BLaER1 (cell line): Measurements from ENCODE around the gene ST7.
"Not testable (repeated sequence)": the region's sequence is repeated elsewhere in the genome, so short reads cannot be mapped to it uniquely, and the experiment has no call there.

Experiments used
- H3K27ac ChIP-seq: shearing (Covaris generic); formaldehyde crosslinking; 2 replicates; pipeline ENCODE4 v1.8.1; 2022
- H3K27me3 ChIP-seq: shearing (Covaris generic); formaldehyde crosslinking; 2 replicates; pipeline ENCODE4 v1.8.1; 2022
- H3K36me3 ChIP-seq: shearing (Covaris generic); formaldehyde crosslinking; 2 replicates; pipeline ENCODE4 v1.8.1; 2022
- H3K4me1 ChIP-seq: shearing (Covaris generic); formaldehyde crosslinking; 2 replicates; pipeline ENCODE4 v1.8.1; 2022
- H3K4me2 ChIP-seq: shearing (Covaris generic); formaldehyde crosslinking; 2 replicates; pipeline ENCODE4 v1.8.1; 2022
- H3K4me3 ChIP-seq: shearing (Covaris generic); formaldehyde crosslinking; 2 replicates; pipeline ENCODE4 v1.8.1; 2022
- H3K9ac ChIP-seq: shearing (Covaris generic); formaldehyde crosslinking; 2 replicates; pipeline ENCODE4 v1.8.1; 2022
- H3K9me3 ChIP-seq: shearing (Covaris generic); formaldehyde crosslinking; 2 replicates; pipeline ENCODE4 v1.8.1; 2022
- H4K20me1 ChIP-seq: shearing (Covaris generic); formaldehyde crosslinking; 2 replicates; pipeline ENCODE4 v1.8.1; 2022
- Cebpa-rat ChIP-seq: shearing (Covaris generic); IDR thresholded peaks from 2 replicates; pipeline ENCODE4 v1.8.1; 2022

ST7 gene

DNA sequence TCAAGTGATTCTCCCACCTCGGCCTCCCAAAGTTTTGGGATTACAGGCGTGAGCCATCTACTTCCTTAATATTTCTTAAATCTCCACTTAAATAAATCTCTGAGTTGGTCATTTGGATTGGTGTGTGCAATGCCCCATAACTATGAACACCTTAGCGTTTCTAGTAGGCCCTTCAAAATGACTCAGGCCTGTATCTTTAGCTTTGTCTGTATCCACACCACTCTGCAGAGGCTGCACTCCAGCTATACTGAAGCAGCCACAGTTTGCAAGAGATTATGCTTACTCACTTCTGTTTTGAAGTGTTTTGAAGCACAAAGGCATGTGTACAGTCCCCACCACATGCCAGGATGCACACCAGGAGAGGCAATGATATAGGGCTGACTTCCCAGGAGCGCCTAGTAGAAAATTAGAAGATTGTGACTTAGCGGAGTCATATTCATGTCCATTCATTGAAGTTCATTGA is 2.4 kb upstream of the ST7 start:
- TF ChIP-seq Cebpa-rat = no peak
- H3K4me1 ChIP-seq = peaks cover 16% of the 10 kb centered on the region
- no peak overlapping the region for H3K4me2 ChIP-seq
- no peak overlapping the region for H3K9ac ChIP-seq
- H3K27me3 ChIP-seq = no peaks in the 10 kb centered on the region
- H4K20me1 ChIP-seq = 0 out of 2 replicates have a peak, but pooled peaks cover 4% of the 10 kb centered on the region
- no peak overlapping the region for H3K4me3 ChIP-seq
- no peak overlapping the region for H3K27ac ChIP-seq
- no peaks in the 10 kb centered on the region for H3K36me3 ChIP-seq
- no peaks in the 10 kb centered on the region for H3K9me3 ChIP-seq

DNA sequence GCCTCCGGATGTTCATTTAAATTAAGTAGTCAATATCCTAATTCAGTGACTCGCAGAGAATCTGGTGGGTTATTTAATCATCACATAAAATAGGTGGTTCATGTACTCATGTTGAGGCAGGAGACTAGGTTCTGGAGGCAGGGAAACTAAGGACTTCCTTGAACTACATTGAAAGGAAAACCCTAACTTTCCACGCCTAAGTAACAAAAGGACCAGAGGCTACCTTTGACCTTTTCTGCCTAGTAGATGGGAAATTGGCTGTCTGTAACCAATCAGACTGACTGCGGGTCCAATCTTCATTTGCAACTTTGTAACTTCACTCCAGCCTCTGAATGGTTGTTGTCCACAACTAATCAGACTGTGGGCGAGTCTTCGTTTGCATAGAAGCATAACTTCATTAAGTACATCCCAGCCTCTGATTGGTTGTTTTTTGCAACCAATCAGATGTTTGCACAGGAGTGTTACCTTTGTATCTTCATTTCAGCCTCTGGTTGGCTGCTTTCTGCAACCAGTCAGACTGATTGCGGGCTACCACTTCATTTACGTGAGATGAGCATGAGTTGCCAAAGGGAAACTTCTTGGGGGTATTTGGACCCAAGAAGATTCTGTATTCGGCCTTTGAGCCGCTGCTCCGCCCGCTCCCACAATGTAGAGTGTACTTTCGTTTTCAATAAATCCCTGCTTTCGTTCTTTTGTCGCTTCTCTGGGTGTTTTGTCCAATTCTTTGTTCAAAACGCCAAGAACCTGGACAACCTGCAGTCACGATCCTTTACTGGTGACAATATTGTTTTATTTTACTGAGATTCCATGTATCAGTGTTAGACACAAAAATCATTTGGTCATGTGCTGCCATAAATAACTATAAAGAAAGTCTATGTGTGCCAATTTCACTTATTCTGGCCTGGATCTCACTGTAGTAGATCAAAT is 1.7 kb upstream of the ST7 start:
- H3K27ac ChIP-seq = no peak overlapping the region
- H3K9me3 ChIP-seq = no peaks in the 10 kb centered on the region
- H3K36me3 ChIP-seq = no peaks in the 10 kb centered on the region
- no peak for TF ChIP-seq Cebpa-rat
- H3K9ac ChIP-seq = no peak overlapping the region
- H3K4me2 ChIP-seq = no peak overlapping the region
- H3K4me1 ChIP-seq = peaks cover 16% of the 10 kb centered on the region
- H4K20me1 ChIP-seq = 0 out of 2 replicates have a peak, but pooled peaks cover 9% of the 10 kb centered on the region
- no peaks in the 10 kb centered on the region for H3K27me3 ChIP-seq
- H3K4me3 ChIP-seq = no peak overlapping the region

DNA sequence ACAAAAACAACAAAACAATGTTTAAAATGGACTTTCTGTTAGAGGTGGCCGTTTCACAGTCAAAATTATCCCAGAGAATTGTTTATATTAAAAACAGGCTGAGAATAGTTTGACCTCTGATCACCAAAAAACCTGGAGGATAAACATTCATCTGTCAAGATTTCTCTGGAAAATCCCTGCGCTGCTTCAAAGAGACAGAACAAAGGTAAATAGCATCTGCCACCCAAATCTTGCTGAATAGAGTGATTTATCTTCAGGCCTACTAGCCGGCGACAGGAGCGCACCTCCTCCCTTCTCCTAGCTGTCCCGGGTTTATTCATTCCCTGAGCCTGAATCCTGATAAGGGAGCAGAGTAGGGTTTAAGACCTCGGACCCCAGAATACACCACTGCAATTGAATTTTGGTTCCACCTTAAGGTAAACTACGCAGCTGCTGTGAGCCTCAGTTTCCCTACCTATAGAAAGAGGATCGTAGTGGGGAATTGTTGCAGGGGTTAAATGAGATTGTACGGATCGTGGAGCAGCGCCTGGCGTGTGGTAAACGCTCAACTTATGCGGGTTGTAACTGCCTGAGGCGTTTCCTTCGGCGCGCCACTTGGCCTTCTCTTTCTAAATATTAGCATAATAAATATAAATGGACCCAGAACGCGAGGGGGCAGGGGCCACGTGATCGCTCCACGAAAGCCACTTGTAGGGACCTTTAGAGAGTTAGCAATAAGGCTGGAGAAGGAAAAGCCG is 498 bp upstream of the ST7 start:
- no peak for TF ChIP-seq Cebpa-rat
- 0 out of 2 replicates have a peak, but pooled peaks cover 9% of the 10 kb centered on the region for H4K20me1 ChIP-seq
- peaks cover 16% of the 10 kb centered on the region for H3K4me1 ChIP-seq
- peak overlapping the region; percentile 72 for H3K4me2 ChIP-seq
- no peaks in the 10 kb centered on the region for H3K36me3 ChIP-seq
- no peaks in the 10 kb centered on the region for H3K9me3 ChIP-seq
- H3K27me3 ChIP-seq = no peaks in the 10 kb centered on the region
- H3K4me3 ChIP-seq = peak overlapping the region; percentile 96
- peak overlapping the region; percentile 92 for H3K27ac ChIP-seq
- peak overlapping the region; percentile 94 for H3K9ac ChIP-seq

DNA sequence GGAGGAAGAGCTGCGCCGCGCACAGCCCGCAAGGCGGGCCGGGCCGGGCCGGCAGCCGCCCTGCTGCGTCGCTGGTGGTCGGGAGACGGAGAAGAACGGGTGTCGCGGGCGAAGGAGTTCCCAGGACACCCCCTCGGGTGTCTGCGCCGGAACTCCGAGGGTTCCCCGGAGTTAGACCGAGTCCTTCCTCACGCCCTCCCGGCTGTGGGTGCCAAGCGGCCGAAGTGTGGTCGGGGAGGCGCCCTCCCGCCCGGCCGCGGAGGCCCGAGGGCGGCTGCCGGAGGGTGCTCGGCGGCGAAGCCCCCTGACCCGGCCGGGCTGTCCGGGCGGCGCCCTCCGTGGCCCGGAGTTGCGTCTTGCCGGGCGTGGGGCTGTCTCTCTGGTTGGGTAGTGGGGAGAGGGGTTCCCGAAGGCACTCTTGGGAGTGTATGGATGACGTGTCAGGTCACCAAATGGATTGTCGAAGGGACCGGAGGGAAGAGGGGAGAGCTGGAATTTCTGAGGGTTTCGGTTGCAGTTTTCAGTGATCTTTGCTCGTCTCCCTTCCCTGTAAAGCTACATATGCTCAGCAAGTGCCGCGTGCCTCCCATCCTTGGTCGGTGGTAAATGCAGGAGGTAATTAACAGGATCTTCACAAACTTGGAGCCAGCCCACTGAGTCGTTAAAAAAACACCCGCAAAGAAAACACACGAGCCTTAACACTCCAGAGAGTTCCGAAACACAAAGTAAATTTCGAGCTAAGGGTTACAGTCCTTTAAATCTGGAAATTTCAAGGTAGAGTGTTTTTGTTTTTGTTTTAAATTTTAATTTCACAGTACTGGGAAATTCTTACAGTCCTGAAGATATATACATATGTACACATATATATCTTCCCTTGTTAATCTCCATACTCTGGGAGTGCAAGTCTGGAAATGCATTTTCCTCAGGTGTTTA is 871 bp downstream of the ST7 start:
- peak overlapping the region; percentile 94 for H3K9ac ChIP-seq
- peak overlapping the region; percentile 92 for H3K27ac ChIP-seq
- no peaks in the 10 kb centered on the region for H3K27me3 ChIP-seq

DNA sequence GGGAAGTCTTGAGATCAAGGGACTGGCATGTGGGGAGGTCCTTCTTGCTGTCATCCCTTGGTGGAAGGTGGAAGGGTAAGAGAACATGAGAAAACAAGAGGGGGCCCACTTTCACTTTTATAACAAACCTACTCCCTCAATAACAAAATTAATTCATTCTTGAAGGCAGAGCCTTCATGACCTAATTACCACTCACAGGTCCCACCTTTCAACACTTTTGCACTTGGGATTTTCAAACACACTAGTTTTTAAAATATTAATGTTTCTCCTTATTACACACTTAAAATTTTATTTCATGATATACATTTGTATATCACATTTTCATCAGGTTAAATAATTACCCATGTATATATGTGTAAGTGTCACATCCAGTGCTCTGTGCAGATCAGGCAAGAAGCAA is 2.0 kb downstream of the ST7 start:
- no peak overlapping the region for H3K9ac ChIP-seq
- no peaks in the 10 kb centered on the region for H3K9me3 ChIP-seq
- no peak overlapping the region for H3K27ac ChIP-seq
- no peak overlapping the region for H3K4me3 ChIP-seq
- no peak for TF ChIP-seq Cebpa-rat
- H3K4me1 ChIP-seq = peaks cover 16% of the 10 kb centered on the region
- peak overlapping the region; percentile 72 for H3K4me2 ChIP-seq
- H3K36me3 ChIP-seq = no peaks in the 10 kb centered on the region
- 0 out of 2 replicates have a peak, but pooled peaks cover 9% of the 10 kb centered on the region for H4K20me1 ChIP-seq
- H3K27me3 ChIP-seq = no peaks in the 10 kb centered on the region

More for the DNA sequence above, 871 bp downstream of the ST7 start:
- Histone ChIP-seq H3K36me3 (no peaks in the 10 kb centered on the region), H3K4me2 (peak overlapping the region; percentile 72), H4K20me1 (0 out of 2 replicates have a peak, but pooled peaks cover 9% of the 10 kb centered on the region), H3K9me3 (no peaks in the 10 kb centered on the region), H3K4me3 (peak overlapping the region; percentile 96), H3K4me1 (peaks cover 16% of the 10 kb centered on the region)
- TF ChIP-seq Cebpa-rat = no peak

DNA sequence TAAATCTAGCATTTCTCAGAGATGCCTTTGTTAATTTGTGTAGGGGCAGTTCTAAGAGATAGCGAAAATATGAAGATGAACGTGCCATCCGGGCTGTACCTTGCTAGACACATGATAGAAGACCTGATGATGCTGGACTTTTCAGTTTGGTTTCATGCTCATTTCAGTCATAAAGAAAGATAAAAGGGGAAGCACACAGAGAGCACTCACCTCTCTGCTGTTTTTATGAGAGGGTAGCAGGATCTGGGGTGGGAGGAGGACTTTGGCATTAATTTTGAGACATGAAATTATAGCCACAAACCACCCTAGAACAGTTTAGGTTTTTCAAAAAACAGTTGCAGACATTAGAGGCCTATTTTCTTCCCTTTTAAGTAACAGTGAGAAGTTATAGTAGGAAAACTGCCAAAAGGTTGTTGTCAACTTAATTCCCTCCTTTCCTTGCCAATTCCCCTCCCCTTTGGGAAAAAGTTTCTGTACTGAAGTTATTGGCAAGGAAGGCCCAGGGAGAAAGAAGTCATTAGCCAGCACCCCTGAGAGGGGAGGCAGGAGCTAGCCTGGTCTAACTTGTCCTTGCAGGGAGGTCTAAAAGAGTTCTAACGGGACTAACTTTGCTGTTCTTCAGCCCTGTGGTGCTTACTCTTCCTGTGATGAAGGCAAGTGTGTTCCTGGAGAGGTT is 2.6 kb downstream of the ST7 start:
- H3K4me1 ChIP-seq = peaks cover 16% of the 10 kb centered on the region
- H4K20me1 ChIP-seq = 0 out of 2 replicates have a peak, but pooled peaks cover 9% of the 10 kb centered on the region
- no peak overlapping the region for H3K27ac ChIP-seq
- no peak overlapping the region for H3K9ac ChIP-seq
- H3K4me2 ChIP-seq = no peak overlapping the region
- H3K27me3 ChIP-seq = no peaks in the 10 kb centered on the region
- no peak for TF ChIP-seq Cebpa-rat
- no peaks in the 10 kb centered on the region for H3K36me3 ChIP-seq
- H3K9me3 ChIP-seq = no peaks in the 10 kb centered on the region
- no peak overlapping the region for H3K4me3 ChIP-seq

DNA sequence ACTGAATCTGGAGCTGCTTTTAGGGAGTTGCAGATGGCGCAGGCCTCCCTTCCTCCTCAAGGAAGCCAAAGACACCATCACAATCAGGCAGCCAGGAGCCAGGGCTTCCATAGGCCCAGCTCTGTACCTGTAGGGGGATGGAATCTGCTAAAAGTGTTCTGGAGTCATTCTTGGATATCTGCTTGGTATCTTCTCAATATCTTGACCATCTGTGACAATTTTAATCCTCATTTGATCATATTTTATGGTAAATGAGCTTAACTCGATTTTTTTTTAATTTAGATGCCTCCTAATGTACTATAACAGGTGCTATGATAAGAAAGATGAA is 3.1 kb downstream of the ST7 start:
- TF ChIP-seq Cebpa-rat = no peak
- H3K27me3 ChIP-seq = no peaks in the 10 kb centered on the region
- H3K27ac ChIP-seq = no peak overlapping the region
- H3K4me1 ChIP-seq = peaks cover 16% of the 10 kb centered on the region
- no peak overlapping the region for H3K4me3 ChIP-seq
- H3K9ac ChIP-seq = no peak overlapping the region
- H3K4me2 ChIP-seq = no peak overlapping the region
- H3K36me3 ChIP-seq = no peaks in the 10 kb centered on the region
- no peaks in the 10 kb centered on the region for H3K9me3 ChIP-seq
- 0 out of 2 replicates have a peak, but pooled peaks cover 9% of the 10 kb centered on the region for H4K20me1 ChIP-seq

DNA sequence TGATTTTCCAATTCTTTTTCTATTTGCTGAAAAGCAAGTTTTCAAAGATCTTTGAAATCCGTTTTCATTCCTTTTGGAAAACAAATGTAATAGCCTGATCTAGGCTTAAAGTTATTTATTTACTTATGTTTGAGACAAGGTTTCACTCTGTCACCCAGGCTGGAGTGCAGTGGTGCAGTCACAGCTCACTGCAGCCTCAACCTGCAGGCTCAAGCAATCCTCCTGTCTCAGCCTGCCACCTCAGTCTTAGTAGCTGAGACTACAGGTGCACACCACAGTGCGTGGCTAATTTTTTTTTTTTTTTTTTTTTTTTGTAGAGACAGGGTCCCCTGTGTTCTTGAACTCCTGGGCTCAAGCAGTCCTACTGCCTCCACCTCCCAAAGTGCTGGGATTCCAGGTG is 4.6 kb downstream of the ST7 start:
- peaks cover 11% of the 10 kb centered on the region for H3K4me1 ChIP-seq
- no peak overlapping the region for H3K4me2 ChIP-seq
- no peak overlapping the region for H3K9ac ChIP-seq
- no peak for TF ChIP-seq Cebpa-rat
- no peaks in the 10 kb centered on the region for H3K27me3 ChIP-seq
- H3K9me3 ChIP-seq = no peaks in the 10 kb centered on the region
- no peak overlapping the region for H3K4me3 ChIP-seq
- no peaks in the 10 kb centered on the region for H3K36me3 ChIP-seq
- H3K27ac ChIP-seq = no peak overlapping the region
- 0 out of 2 replicates have a peak, but pooled peaks cover 9% of the 10 kb centered on the region for H4K20me1 ChIP-seq

DNA sequence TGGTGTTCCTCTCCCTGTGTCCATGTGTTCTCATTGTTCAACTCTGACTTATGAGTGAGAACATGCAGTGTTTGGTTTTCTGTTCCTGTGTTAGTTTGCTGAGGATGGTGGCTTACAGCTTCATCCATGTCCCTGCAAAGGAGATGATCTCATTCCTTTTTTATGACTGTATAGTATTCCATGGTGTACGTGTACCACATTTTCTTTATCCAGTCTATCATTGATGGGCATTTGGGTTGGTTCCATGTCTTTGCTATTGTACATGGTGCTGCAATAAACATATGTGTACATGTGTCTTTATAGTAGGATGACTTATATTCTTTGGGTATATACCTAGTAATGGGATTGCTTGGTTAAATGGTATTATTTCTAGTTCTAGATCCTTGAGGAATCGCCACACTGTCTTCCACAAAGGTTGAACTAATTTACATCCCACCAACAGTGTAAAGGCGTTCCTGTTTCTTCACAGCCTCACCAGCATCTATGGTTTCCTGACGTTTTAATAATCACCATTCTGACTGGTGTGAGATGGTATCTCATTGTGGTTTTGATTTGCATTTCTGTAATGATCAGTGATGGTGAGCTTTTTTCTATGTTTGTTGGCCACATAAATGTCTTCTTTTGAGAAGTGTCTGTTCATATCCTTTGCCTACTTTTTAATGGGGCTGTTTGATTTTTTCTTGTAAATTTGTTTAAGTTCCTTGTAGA is 8.8 kb downstream of the ST7 start:
- not testable (repeated sequence) for H3K27me3 ChIP-seq, H3K4me3 ChIP-seq, H3K9ac ChIP-seq, H4K20me1 ChIP-seq, H3K4me2 ChIP-seq, H3K27ac ChIP-seq, H3K4me1 ChIP-seq, H3K36me3 ChIP-seq, H3K9me3 ChIP-seq
